IPS DF 19.7 (cell line): Measurements from ENCODE around the gene KCNQ2.
"Not testable (repeated sequence)": the region's sequence is repeated elsewhere in the genome, so short reads cannot be mapped to it uniquely, and the experiment has no call there.

Experiments used
- DNase-seq: peaks from one replicate; pipeline ENCODE4 v3.0.0-alpha.2; 2013; ENCODE audit warnings: low read depth, low spot score

Gene KCNQ2

DNA sequence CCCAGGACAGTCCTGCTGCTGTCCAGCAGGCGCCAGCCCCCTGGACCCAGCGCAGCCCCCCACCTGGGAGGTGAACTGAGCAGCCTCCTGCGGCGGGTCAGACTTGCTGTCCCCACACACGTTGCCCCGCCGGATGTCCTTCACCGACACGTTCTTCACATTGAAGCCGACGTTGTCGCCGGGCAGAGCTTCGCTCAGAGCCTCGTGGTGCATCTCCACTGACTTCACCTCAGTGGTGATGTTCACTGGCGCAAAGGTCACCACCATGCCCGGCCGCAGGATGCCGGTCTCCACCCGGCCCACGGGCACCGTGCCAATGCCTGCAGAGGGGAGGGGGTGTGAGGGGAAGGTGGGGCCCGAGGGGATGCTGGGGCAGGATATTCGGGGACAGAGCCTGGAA, 18.0 kb upstream of the KCNQ2 start:
- no peak for DNase-seq

DNA sequence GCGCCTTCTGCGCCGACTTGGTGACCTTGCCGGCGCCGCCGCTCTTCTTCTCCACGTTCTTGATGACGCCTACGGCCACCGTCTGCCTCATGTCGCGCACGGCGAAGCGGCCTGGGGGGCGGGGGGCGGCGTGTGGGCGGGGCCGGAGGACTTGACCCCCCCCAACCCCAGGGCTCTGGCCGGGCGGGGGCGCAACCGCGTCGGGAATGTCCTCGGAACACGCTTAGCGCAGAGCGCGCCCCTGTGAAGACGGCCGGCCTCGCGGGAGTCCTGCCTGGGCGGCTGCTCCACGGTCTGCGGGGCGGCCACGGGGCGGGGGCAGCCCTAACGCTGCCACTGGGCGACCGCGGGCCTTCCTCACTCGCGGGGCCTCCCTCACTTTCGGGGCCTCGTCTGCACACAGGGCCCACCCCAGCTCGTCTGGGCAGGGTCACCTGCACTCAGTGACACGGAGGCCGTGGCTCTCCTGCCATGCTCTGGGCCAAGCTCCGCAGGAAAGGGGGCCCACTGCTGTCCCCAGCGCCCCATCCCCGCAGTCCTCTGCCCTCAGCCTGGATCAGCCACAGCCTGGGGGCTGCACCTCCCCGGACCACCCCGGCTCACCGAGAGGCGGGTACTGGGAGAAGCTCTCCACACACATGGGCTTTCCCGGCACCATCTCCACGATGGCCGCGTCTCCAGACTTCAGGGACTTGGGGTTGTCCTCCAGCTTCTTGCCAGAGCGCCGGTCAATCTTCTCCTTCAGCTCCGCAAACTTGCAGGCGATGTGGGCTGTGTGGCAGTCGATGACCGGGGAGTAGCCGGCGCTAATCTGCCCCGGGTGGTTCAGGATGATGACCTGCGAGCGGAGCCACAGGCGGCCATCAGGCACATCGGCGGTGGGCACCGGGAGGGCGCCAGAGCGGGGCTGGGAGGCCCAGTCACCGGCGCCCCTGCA, 16.1 kb upstream of the KCNQ2 start:
- DNase-seq: no peak

DNA sequence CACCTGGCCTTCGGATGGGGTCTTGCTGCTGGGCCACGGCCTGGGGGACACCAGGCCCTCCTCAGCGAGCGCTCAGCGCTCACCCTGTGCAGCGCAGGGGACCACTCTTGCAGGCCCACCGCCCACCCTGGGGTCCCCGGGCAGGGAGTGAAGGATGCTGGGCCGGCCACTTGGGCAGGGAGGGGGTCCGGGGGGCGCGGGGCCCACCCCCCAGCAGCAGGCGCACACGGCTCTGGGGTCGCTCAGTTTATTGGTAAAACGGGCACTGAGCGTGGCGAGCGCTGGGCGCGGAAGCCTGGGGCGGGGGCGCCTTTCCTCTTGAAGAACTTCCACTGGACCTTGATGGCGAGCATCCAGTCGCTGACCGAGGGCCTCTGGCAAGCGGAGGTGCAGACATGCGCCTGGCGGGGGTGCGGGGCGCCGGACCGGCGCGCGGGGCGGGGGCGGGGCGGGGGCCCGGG, 15.4 kb upstream of the KCNQ2 start:
- no peak for DNase-seq

DNA sequence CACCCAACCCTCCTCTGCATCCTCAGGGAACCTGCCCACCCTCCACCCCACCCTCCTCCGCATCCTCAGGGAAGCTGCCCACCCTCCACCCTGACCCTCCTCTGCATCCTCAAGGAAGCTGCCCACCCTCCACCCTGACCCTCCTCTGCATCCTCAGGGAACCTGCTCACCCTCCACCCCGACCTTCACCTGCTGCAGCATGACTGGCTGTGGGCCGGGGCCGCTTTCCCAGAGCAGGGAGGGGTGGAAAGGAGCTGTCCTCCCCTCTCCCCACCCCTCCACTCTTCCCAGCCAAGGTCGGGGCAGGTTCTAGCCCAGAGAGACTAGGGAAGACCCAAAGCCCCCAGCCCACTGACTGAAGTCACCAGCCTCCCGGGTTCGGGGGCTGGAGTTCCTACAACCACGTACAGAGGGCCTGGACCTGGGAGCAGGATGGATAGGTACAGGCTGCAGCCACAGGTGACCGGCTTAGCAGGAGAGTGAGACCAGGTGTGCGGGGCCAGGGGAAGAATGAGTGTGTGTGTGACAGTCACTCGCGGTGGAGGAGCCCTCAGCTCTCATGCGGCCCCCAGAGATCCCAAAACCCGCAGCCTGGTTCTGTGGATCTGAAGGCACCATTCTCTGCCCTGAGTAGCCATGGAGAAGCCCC, 14.8 kb upstream of the KCNQ2 start:
- DNase-seq: no peak

DNA sequence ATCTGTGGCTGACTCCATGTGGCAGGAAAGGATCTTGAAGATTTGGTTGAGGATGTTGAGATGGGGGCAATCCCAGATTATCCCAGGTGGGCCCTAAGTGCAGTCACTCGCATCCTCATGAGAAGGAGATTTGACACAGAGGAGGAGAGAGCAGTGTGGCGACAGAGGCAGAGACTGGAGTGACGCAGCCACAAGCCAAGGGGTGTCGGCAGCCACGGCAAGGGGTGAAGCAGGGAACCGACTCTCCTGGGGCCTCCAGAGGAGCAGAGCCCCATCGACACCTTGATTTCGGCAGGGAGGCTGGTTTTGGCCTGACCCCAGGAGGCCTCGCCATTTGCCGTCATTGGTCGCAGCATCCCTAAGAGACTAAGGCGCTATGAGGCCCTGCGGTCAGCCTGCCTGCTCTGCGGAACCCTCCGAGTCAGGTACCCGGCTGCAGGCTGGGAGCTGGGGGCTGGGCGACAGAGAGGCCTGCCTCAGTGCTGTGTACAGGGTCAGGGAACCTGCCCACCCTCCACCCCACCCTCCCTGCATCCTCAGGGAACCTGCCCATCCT, 13.9 kb upstream of the KCNQ2 start:
- DNase-seq: no peak

DNA sequence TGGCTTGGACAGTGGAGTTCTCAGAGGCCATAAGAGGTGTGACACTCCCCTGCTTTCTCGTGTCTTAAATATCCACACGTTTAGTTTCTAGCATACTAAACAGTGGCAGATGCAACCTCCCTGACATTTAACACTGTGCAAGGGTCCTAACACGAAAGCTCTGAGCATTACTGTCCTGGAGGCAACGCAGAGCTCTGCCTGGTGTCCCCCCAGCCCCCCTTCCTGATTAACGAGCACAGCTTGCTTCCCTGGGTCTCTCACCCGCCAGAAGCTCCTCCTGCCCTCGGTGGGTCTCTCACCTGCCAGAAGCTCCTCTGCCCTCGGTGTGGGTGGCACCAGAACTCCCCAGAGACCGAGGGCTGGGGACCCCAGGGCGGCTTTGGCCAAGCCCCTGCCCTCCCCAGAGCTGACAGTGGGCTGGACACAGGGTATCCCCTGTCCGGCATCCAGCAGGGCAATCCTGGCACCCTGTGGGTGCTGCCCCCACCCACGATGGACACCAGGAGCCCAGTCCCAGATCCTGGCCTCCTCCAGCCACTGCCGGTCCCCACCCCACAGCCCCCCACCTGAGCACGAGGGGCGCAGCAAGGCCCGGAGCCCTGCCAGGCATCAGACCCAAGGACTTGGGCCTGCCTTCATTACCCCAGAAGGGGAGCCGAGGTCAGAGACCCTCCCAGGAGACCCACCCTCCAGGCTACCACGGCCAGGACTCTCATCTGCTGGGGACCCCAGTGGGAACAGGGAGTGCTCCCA, 12.4 kb upstream of the KCNQ2 start:
- DNase-seq: no peak

DNA sequence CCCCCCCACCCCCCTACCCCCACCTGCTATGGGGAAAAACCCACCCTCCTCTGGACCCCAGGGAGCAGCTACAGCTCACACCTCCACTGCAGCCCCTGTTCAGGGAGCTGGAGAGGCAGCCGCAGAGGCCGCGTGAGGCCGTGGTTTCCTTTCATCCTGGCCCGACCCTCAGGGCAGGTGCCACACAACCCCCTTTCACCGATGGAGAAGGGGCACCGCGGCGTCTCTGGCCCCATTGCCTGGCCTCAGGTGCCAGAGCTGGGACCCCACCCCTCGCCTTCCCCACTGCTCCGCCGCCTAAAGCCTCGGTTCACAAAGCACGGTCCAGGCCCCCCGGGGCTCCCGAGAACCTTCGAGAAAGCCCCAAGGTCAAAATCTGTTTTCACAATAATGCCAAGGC, 11.8 kb upstream of the KCNQ2 start:
- no peak for DNase-seq

DNA sequence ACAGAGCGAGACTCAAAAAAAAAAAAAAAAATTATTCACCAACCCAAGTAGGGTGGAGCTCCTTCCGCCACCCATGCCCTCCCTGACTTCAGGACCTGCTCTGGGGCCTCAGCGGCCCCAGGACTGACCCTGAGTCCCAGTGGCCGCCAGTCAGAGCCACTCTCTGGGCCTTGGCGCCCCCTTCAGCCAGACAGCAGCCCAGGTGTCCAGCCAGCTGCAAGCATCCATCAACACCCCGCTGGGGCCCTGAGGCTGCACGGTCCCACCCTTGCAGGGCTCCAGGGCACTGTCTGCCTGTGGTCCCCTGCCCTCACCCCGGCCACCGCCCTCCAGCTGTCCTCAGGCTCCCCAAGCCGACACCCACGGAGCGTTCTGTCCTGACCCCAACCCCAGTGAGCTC, 11.4 kb upstream of the KCNQ2 start:
- no peak for DNase-seq

DNA sequence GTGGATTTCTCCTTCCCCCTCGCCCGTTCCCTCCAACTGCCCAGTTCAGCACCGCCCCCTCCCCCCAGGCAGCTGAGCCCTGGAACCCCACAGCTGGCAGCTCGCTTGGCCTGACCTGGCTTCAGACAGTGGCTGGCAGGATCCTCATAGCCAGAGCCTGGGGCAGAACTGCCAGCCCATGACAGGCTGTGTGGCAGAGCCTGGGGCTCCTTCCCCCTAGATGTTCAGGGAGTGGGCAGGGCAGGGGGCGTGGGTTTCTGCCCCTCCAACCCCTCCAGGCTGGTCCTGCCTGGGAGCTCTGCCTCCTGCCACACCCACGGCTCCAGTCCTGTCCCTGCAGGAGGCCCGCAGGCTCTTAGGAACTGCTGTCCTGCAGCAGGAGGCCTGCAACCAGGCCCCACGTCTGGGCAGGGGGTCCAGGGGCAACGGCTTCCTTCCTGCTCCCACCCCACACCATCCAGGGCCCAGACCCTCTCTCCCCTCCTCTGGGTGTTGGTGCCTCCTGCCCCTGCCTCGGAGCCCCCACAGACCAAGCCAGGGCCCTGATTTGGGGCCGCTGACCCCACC, 9.6 kb upstream of the KCNQ2 start:
- no peak for DNase-seq

DNA sequence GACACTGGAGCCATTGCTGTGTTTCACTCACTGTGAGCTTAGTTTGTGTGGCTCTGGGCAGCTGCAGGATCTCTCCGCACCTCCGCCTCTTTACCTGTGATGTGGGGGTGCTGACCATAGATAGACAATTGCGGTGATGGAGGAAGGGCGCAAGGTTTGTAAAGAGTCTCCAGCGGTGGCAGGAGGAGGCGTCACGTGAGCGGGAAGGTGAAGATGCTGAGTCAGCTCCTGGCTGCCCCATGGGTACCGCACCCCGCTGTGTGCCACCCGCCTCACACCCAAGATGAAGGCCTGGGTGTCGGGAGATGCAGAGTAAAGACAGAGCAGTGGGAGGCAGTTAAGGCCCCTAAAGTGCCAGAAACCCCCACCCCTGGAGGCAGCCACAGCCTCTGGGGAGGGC, 9.0 kb upstream of the KCNQ2 start:
- DNase-seq: no peak

DNA sequence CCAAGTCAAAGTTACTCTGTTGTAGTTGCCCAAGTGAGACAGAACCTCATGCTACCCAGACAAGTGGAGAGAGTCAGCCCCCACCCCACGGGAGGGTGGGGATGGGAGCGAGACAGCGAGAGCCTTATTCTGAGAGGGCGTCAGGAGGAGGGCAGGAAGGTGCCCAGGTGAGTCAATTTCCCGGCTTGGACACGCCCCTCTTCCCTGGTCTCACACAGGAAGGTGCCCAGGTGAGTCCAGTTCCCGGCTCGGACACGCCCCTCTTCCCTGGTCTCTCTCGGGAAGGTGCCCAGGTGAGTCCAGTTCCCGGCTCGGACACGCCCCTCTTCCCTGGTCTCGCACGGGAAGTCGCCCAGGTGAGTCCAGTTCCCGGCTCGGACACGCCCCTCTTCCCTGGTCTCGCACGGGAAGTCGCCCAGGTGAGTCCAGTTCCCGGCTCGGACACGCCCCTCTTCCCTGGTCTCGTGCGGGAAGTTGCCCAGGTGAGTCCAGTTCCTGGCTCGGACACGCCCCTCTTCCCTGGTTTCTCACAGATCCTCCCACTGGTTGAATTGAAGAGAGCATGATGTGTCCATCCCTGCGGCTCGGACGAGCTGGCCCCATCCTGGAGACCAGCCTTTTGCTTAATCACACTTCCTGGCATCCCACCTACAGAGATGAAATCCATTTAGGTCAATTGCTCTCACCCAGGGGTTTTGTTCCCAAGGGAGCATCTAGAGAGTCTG, 7.4 kb upstream of the KCNQ2 start:
- not testable (repeated sequence) for DNase-seq

DNA sequence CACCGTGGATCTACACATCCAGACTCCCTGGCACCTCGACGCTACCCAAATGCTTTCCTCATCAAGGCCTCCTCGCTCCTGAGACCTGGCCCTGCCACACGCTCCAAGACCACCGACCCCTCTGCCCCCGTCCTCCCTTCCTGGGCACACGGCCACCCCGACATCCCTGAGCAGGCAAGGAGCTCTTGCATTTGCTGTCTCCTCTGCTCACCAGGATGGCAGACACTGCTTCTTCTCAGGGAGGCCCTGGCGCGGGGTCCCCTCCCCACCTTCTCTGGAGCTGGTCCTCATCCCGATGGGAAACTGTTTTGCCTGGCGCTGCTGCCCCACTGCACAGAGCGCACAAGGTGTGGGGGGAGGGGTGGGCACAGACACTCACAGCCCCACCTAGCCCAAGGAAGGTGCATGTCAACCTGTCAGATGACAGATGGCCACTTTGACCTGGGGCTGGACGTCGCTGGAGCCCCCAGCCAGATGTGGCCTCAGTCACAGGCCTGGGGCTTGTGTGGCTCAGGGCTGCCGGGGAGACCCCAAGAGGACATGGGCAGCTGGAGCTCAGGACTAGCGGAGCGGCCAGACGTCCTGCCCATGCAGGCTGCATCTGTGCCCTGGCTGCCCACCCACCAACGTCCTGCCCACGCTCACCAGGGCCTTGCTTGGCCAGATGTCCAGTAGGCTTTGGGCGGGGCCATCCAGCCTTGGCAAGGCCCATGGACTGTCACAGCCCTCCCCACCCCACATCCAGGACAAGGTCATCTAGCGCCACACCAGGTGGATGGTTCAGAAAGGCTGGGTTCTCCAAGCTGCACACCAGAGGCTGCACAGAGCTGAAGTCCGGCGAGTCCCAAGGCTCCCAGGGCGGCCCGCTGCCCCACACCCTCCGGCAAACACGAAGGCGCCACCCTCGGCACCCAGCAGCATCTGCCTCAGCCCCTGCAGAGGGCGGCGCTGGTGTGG, 6.2 kb upstream of the KCNQ2 start:
- DNase-seq: no peak

DNA sequence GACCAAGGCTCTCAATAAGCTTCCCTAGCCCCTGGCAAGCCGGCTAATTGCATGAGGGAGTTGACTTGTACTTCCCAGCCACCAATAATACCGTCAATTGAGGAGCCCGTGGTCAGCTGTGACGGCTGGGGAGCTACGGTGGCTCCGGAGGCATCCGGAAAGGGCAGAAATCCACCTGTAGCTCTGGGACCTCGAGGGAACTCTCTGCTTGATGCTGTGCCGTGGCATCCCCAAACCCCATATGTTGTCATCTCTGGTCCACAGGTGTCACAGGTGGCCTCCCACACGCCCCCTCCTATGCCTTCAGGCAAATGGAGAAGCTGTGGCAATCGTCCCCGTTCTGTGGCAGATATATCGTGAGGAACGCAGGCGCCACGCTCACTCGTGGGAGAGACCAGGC, 5.5 kb upstream of the KCNQ2 start:
- DNase-seq: no peak

DNA sequence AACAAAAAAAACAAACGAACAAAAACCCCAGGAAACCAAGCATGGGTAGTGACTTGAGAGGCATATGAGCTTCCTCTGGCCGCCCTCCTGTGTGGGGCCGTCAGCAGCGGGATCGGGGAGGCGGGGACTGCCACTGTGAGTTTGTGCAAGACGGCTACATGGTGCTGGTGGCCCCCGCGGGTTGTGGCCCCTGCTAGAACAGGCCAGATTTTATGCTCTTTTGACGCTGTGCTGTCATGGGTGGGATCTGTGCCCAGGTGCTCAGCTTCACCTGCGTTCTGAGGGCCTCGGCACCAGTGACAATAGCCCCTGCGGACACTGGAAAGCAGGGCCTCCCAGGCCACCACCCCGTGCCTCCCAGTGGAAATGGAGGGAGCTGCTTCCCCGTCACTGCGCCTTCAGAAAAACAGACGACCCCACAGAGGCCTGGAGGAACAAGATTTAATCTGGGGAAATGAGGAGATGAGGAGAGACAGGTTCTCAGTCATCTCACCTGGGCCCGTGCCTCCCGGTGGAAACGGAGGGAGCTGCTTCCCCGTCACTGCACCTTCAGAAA, 4.7 kb upstream of the KCNQ2 start:
- no peak for DNase-seq

DNA sequence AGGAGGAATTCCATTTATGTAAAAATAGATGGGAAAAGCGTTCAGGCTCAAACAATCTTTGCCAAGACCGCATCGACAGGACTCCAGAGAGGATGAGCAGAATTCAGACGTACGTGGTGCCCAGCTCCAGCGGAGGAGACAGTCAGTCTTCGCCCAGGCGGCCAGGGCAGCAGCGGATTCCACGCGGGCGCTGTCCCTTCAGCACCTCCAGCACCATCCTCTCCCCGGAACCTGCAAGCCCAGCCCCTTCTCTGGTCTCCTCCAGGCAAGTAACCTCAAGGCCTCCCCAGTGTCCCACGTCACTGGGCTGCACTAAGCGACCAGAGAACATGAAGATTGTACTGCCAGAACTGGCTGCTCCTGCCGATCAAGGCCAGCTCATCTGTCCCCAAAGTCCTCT, 2.8 kb upstream of the KCNQ2 start:
- DNase-seq: no peak

DNA sequence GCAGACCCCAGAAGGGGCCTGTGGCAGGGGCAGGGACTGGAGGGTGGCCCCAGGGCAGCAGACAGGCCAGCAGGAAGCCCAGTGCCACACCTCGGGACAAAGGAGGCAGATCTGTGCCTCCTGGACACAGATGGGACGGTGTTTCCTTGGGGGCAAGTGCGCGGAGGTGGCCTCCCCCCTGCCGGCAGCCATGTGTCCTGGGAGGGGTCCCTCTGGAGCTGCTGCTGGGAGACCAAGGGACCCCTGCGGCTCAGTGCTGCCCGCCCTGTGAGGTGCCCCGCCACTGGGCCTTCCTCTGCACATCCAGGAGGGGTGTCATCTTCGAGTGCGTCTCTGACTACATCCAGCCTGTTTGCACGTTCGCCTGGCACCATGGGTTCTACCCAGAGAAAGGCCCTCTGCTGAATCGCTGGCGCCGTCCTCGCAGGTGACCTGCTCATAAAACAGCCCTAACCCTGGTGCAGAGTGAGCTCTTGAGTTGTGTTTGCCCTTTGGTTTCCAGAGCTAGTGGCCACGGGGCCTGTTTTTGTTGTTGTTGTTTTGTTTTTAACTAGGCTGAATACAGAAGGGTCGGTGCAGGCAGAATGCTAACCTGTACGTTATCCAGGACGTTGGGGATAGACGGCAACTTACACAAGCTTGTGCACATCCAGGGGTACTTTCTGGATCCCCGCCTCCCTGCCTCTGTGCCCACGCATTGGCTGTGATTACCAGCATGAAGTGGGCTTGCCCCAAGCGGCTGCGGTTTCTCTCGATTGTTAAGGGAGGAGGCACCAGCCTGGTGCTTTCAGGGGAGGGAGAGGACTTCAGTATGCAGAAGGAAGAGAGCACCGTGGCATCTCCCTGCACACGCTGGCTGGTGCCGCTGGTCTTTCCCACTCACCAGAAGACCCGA, 1.3 kb upstream of the KCNQ2 start:
- DNase-seq: no peak

DNA sequence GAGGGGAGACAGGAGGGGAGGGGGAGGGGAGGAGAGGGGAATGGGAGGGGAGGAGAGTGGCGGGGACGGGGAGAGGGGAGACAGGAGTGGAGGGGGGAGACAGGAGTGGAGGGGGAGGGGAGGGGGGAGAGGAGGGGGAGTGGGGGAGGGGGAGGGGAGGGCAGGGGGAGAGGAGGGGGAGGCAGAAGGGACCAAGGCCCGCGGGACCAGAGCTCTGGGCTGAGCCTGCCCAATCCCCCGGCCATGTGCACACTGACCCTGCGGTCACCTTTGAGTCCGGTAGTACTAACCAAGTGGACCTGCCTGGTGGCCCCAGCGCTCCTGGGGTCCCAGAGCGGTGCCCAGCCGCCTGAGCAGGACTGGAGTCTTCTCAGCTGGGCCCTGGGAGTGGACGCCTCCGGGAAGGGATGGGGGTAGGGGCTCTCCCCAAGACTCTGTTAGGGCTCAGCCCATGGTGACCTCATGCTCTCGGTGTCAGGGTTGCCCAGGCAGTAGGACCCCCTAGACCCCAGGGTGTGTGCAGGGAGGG, 471 bp upstream of the KCNQ2 start:
- no peak for DNase-seq

DNA sequence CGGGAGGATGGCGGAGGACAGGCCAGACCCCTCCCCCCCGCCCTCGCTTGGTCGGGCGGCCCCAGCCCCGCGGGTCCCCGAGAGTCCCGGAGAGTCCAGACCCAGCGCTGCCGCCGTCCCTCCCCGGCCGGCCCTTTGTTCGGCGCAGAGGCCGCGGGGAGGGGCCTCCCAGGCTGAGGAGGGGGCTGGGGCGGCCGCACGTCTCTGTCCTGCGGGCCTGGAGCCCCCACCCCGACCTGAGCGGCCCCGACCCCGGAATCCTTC, 806 bp downstream of the KCNQ2 start:
- DNase-seq: no peak
